ENCODE measurements around the gene HES5. TPM values are rescaled to one million over a fixed set of nuclear protein-coding genes. Genes with fewer than 3 reads are reported as not detected.

The HES5 gene
- total RNA-seq, 1 donor from 2014 or later: not detected

GRCh38 chr1:2512862-2513421 is 17.1 kb downstream of the HES5 start:
- DNase-seq (ENCODE audit: low spot score): no peak
- TF ChIP-seq CTCF (IDR thresholded peaks at IDR 0.05; ENCODE audit: unreplicated experiment): no peak
- H3K27ac Mint-ChIP-seq (ENCODE audit: unreplicated experiment): no peak overlapping the region
- peaks cover 21% of the 10 kb centered on the region for H3K36me3 Mint-ChIP-seq (ENCODE audit: low read depth, unreplicated experiment)
- H3K4me1 Mint-ChIP-seq (ENCODE audit: unreplicated experiment): no peaks in the 10 kb centered on the region
- no peak overlapping the region for H3K4me3 Mint-ChIP-seq (ENCODE audit: unreplicated experiment)
- peaks cover 5% of the 10 kb centered on the region for H3K27me3 Mint-ChIP-seq (ENCODE audit: unreplicated experiment)
- H3K9me3 Mint-ChIP-seq (ENCODE audit: unreplicated experiment): no peaks in the 10 kb centered on the region

- H3K4me1 Mint-ChIP-seq (ENCODE audit: unreplicated experiment): no peaks in the 10 kb centered on the region
- no peak overlapping the region for H3K4me3 Mint-ChIP-seq (ENCODE audit: unreplicated experiment)
- peaks cover 17% of the 10 kb centered on the region for H3K36me3 Mint-ChIP-seq (ENCODE audit: low read depth, unreplicated experiment)
- no peak overlapping the region for H3K27ac Mint-ChIP-seq (ENCODE audit: unreplicated experiment)
- no peak for DNase-seq (ENCODE audit: low spot score)
- H3K27me3 Mint-ChIP-seq (ENCODE audit: unreplicated experiment): peaks cover 3% of the 10 kb centered on the region
- H3K9me3 Mint-ChIP-seq (ENCODE audit: unreplicated experiment): no peaks in the 10 kb centered on the region
- no peak for TF ChIP-seq CTCF (IDR thresholded peaks at IDR 0.05; ENCODE audit: unreplicated experiment)
These were observed 19.5 kb downstream of the HES5 start for GRCh38 chr1:2510366-2511155.

- Mint-ChIP-seq H3K9me3 (ENCODE audit: unreplicated experiment) (no peaks in the 10 kb centered on the region), H3K4me1 (ENCODE audit: unreplicated experiment) (no peaks in the 10 kb centered on the region), H3K36me3 (ENCODE audit: low read depth, unreplicated experiment) (peaks cover 17% of the 10 kb centered on the region), H3K4me3 (ENCODE audit: unreplicated experiment) (no peak overlapping the region), H3K27me3 (ENCODE audit: unreplicated experiment) (peaks cover 3% of the 10 kb centered on the region), H3K27ac (ENCODE audit: unreplicated experiment) (no peak overlapping the region)
- DNase-seq (ENCODE audit: low spot score): no peak
- TF ChIP-seq CTCF (IDR thresholded peaks at IDR 0.05; ENCODE audit: unreplicated experiment): no peak
These were observed 20.5 kb downstream of the HES5 start for GRCh38 chr1:2509589-2509988.

DNA sequence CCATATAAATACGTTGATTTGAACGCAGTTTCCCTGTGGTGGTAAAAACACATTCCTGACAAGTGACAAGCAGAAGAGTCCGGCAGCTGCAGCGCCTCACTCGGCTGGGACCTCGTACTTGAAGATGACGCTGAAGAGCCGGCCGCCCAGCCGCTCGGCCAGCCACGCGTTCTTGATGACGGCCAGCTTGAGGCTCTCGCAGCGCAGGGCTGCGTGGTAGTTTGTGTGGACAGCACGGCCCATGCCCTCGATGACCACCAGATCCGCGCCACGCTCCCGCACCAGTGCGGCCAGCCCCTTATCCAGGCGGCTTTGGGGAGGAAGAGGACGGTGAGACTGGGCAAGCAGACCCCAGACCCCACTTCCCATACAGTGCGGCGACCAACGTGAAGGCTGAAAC is 21.3 kb downstream of the HES5 start:
- Mint-ChIP-seq H3K9me3 (ENCODE audit: unreplicated experiment) (no peaks in the 10 kb centered on the region), H3K27ac (ENCODE audit: unreplicated experiment) (no peak overlapping the region), H3K4me1 (ENCODE audit: unreplicated experiment) (no peaks in the 10 kb centered on the region), H3K27me3 (ENCODE audit: unreplicated experiment) (peaks cover 3% of the 10 kb centered on the region), H3K36me3 (ENCODE audit: low read depth, unreplicated experiment) (peaks cover 17% of the 10 kb centered on the region), H3K4me3 (ENCODE audit: unreplicated experiment) (peak overlapping the region; percentile 44)
- TF ChIP-seq CTCF (IDR thresholded peaks at IDR 0.05; ENCODE audit: unreplicated experiment): no peak
- DNase-seq (ENCODE audit: low spot score): no peak

GRCh38 chr1:2508180-2508579 is 21.9 kb downstream of the HES5 start:
- no peaks in the 10 kb centered on the region for H3K9me3 Mint-ChIP-seq (ENCODE audit: unreplicated experiment)
- H3K4me1 Mint-ChIP-seq (ENCODE audit: unreplicated experiment): no peaks in the 10 kb centered on the region
- peaks cover 17% of the 10 kb centered on the region for H3K36me3 Mint-ChIP-seq (ENCODE audit: low read depth, unreplicated experiment)
- H3K27me3 Mint-ChIP-seq (ENCODE audit: unreplicated experiment): peaks cover 3% of the 10 kb centered on the region
- DNase-seq (ENCODE audit: low spot score): no peak
- no peak for TF ChIP-seq CTCF (IDR thresholded peaks at IDR 0.05; ENCODE audit: unreplicated experiment)
- no peak overlapping the region for H3K27ac Mint-ChIP-seq (ENCODE audit: unreplicated experiment)
- H3K4me3 Mint-ChIP-seq (ENCODE audit: unreplicated experiment): no peak overlapping the region

Measured in endothelial cell (in vitro differentiated cells).